HEK293 (cell line): ENCODE data around the gene NTMT1.
A peak's percentile ranks its signal among the peaks of the same experiment; 100 is the strongest.

Source experiments
- GLI2 ChIP-seq: fragments of 450-650 bp; formaldehyde crosslinking; IDR thresholded peaks from 2 replicates; pipeline ENCODE4; 2017; ENCODE audit warnings: missing biosample characterization, missing genetic modification characterization, low read depth, borderline replicate concordance
- PRDM1 ChIP-seq: fragments of 450-650 bp; formaldehyde crosslinking; IDR thresholded peaks from 2 replicates; pipeline ENCODE4; 2016; ENCODE audit warnings: missing biosample characterization, missing genetic modification characterization
- PRDM10 ChIP-seq: fragments of 450-650 bp; formaldehyde crosslinking; IDR thresholded peaks from 2 replicates; pipeline ENCODE4 v1.5.1; 2016; ENCODE audit warnings: missing biosample characterization, missing genetic modification characterization
- PRDM2 ChIP-seq: fragments of 450-650 bp; formaldehyde crosslinking; IDR thresholded peaks from 2 replicates; pipeline ENCODE4 v1.5.1; 2016; ENCODE audit warnings: missing biosample characterization, missing genetic modification characterization, borderline replicate concordance
- SALL2 ChIP-seq: fragments of 450-650 bp; formaldehyde crosslinking; IDR thresholded peaks from 2 replicates; pipeline ENCODE4 v1.5.0; 2017; ENCODE audit warnings: missing biosample characterization, mild to moderate bottlenecking, missing genetic modification characterization, borderline replicate concordance
- SETDB1 ChIP-seq: IDR thresholded peaks from one replicate; pipeline ENCODE4 v1.6.1; 2017; ENCODE audit warnings: mild to moderate bottlenecking, low read length, moderate library complexity, mixed read lengths; ENCODE audit not compliant: insufficient read length
- SP2 ChIP-seq: fragments of 450-650 bp; formaldehyde crosslinking; IDR thresholded peaks from 2 replicates; pipeline ENCODE4 v1.5.1; 2016; ENCODE audit warnings: missing biosample characterization, missing genetic modification characterization
- SP7 ChIP-seq: fragments of 450-650 bp; formaldehyde crosslinking; IDR thresholded peaks from 2 replicates; pipeline ENCODE4 v1.5.1; 2016; ENCODE audit warnings: missing biosample characterization, missing genetic modification characterization
- TRIM28 ChIP-seq: IDR thresholded peaks from 2 replicates; pipeline ENCODE4 v1.6.1; 2011; ENCODE audit warnings: low read length, control low read depth, borderline replicate concordance
- WT1 ChIP-seq: fragments of 450-650 bp; formaldehyde crosslinking; IDR thresholded peaks from 2 replicates; pipeline ENCODE4 v1.5.1; 2016; ENCODE audit warnings: missing biosample characterization, missing genetic modification characterization
- ZBTB17 ChIP-seq: fragments of 450-650 bp; formaldehyde crosslinking; IDR thresholded peaks from 2 replicates; pipeline ENCODE4 v1.5.1; 2016; ENCODE audit warnings: missing biosample characterization, missing genetic modification characterization
- ZBTB26 ChIP-seq: fragments of 450-650 bp; formaldehyde crosslinking; optimal IDR thresholded peaks from 2 replicates; pipeline ENCODE3; 2016; ENCODE audit warnings: missing biosample characterization, mild to moderate bottlenecking, missing genetic modification characterization
- ZFHX2 ChIP-seq: fragments of 450-650 bp; formaldehyde crosslinking; conservative IDR thresholded peaks from 2 replicates; pipeline ENCODE4 v1.5.1; 2016; ENCODE audit warnings: missing biosample characterization, missing genetic modification characterization
- ZNF138 ChIP-seq: fragments of 450-650 bp; formaldehyde crosslinking; IDR thresholded peaks from 2 replicates; pipeline ENCODE4 v1.5.1; 2016; ENCODE audit warnings: missing biosample characterization, missing genetic modification characterization, borderline replicate concordance
- ZNF140 ChIP-seq: fragments of 450-650 bp; formaldehyde crosslinking; IDR thresholded peaks from 2 replicates; pipeline ENCODE4 v1.5.1; 2016; ENCODE audit warnings: missing biosample characterization, missing genetic modification characterization
- ZNF223 ChIP-seq: fragments of 450-650 bp; formaldehyde crosslinking; IDR thresholded peaks from 2 replicates; pipeline ENCODE4 v1.5.1; 2016; ENCODE audit warnings: missing biosample characterization, missing genetic modification characterization
- ZNF23 ChIP-seq: fragments of 450-650 bp; formaldehyde crosslinking; IDR thresholded peaks from 2 replicates; pipeline ENCODE4 v1.5.1; 2016; ENCODE audit warnings: missing biosample characterization, missing genetic modification characterization, borderline replicate concordance
- ZNF248 ChIP-seq: fragments of 450-650 bp; formaldehyde crosslinking; IDR thresholded peaks from 2 replicates; pipeline ENCODE4 v1.5.1; 2017; ENCODE audit warnings: missing biosample characterization, missing genetic modification characterization
- ZNF341 ChIP-seq: fragments of 450-650 bp; formaldehyde crosslinking; IDR thresholded peaks from 2 replicates; pipeline ENCODE4; 2016; ENCODE audit warnings: low read depth, missing biosample characterization, missing genetic modification characterization
- ZNF350 ChIP-seq: fragments of 450-650 bp; formaldehyde crosslinking; IDR thresholded peaks from 2 replicates; pipeline ENCODE4 v1.5.0; 2017; ENCODE audit warnings: missing biosample characterization, mild to moderate bottlenecking, missing genetic modification characterization
- ZNF354C ChIP-seq: fragments of 450-650 bp; formaldehyde crosslinking; IDR thresholded peaks from 2 replicates; pipeline ENCODE4 v1.5.1; 2016; ENCODE audit warnings: missing biosample characterization, missing genetic modification characterization, low read depth, borderline replicate concordance
- ZNF37A ChIP-seq: fragments of 450-650 bp; IDR thresholded peaks from 2 replicates; pipeline ENCODE4 v1.5.1; 2018; ENCODE audit warnings: missing biosample characterization, missing genetic modification characterization
- ZNF48 ChIP-seq: fragments of 450-650 bp; formaldehyde crosslinking; IDR thresholded peaks from 2 replicates; pipeline ENCODE4 v1.5.1; 2016; ENCODE audit warnings: missing biosample characterization, missing genetic modification characterization
- ZNF518A ChIP-seq: fragments of 450-650 bp; formaldehyde crosslinking; conservative IDR thresholded peaks from 2 replicates; pipeline ENCODE4 v1.5.1; 2016; ENCODE audit warnings: low read depth, missing biosample characterization, missing genetic modification characterization
- ZNF544 ChIP-seq: fragments of 450-650 bp; formaldehyde crosslinking; IDR thresholded peaks from 2 replicates; pipeline ENCODE4 v1.5.0; 2017; ENCODE audit warnings: missing biosample characterization, missing genetic modification characterization
- ZNF629 ChIP-seq: fragments of 450-650 bp; formaldehyde crosslinking; IDR thresholded peaks from 2 replicates; pipeline ENCODE4 v1.5.1; 2017; ENCODE audit warnings: missing biosample characterization, missing genetic modification characterization

Gene NTMT1

GRCh38 chr9:129665389-129665775 is 39.4 kb downstream of the NTMT1 start, which contains the start of gene PRRX2 (continued):
- TF ChIP-seq PRDM2 (tag by site-specific recombination) (no peak), ZBTB17 (tag by site-specific recombination) (no peak), ZFHX2 (tag by site-specific recombination) (peak; percentile 96), ZNF341 (tag by site-specific recombination) (no peak), SETDB1 (no peak), WT1 (tag by site-specific recombination) (peak; percentile 92), ZNF37A (no peak), ZNF223 (tag by site-specific recombination) (no peak), ZNF140 (no peak), ZNF629 (tag by site-specific recombination) (no peak), GLI2 (tag by site-specific recombination) (no peak), SP7 (tag by site-specific recombination) (peak; percentile 40; the same call in 1 of the 2 replicates), ZNF23 (tag by site-specific recombination) (no peak), PRDM10 (tag by site-specific recombination) (no peak), TRIM28 (no peak), ZNF248 (no peak), SALL2 (tag by site-specific recombination) (no peak), ZNF350 (no peak), ZNF544 (tag by site-specific recombination) (no peak), ZNF48 (tag by site-specific recombination) (no peak), ZBTB26 (tag by site-specific recombination) (peak; percentile 68), PRDM1 (tag by site-specific recombination) (no peak), ZNF354C (tag by site-specific recombination) (no peak), ZNF138 (tag by site-specific recombination) (no peak), ZNF518A (tag by site-specific recombination) (no peak), SP2 (tag by site-specific recombination) (peak; percentile 73)
